ENCODE data around the gene PDE8B.

DNA sequence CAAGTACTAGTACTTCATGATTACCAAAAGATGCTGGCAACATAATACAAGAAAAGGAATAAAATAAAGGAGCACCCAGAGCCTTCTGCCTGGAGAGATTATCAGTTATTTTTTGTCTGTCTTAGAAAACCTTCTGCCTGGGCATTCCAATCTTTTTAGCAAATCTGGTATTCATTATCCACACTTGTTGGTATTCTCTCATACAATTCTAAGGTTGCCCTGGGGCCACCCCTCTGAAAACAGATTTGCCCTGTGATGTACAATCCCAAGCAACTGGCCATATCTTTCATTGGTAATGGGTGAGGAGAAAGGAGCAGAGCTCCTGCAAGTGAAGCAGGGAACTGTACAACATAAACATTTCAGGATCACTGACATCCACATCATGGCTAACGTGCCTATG lies 233.9 kb downstream of the PDE8B start:
- TF ChIP-seq, protein P1, sequence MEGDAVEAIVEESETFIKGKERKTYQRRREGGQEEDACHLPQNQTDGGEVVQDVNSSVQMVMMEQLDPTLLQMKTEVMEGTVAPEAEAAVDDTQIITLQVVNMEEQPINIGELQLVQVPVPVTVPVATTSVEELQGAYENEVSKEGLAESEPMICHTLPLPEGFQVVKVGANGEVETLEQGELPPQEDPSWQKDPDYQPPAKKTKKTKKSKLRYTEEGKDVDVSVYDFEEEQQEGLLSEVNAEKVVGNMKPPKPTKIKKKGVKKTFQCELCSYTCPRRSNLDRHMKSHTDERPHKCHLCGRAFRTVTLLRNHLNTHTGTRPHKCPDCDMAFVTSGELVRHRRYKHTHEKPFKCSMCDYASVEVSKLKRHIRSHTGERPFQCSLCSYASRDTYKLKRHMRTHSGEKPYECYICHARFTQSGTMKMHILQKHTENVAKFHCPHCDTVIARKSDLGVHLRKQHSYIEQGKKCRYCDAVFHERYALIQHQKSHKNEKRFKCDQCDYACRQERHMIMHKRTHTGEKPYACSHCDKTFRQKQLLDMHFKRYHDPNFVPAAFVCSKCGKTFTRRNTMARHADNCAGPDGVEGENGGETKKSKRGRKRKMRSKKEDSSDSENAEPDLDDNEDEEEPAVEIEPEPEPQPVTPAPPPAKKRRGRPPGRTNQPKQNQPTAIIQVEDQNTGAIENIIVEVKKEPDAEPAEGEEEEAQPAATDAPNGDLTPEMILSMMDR (optimal IDR thresholded peaks at IDR 0.05 in 1 of 3, IDR thresholded peaks at IDR 0.05 in 1 of 3, conservative IDR thresholded peaks at IDR 0.05 in 1 of 3; ENCODE audit: extremely low read depth in 1 of 3, insufficient read depth in 2 of 3, low read length in 3 of 3), result no peak
- TF ChIP-seq EZH2 (IDR thresholded peaks at IDR 0.05; ENCODE audit: low read length), result no peak

All from keratinocyte (primary cell).